Fibroblast of lung (primary cell): ENCODE results near the gene RABL2A.
"Not testable (repeated sequence)": the region's sequence is repeated elsewhere in the genome, so short reads cannot be mapped to it uniquely, and the experiment has no call there.

Experiments used
- CTCF ChIP-seq, 2 donors: IDR thresholded peaks in 1 of 2; conservative IDR thresholded peaks in 1 of 2; 1 replicate in 1 of 2; 2 replicates in 1 of 2; pipeline ENCODE4 v1.5.1; 2011 to 2012; ENCODE audit warnings: low read length in 2 of 2, control low read depth in 1 of 2, inconsistent platforms in 1 of 2, low read depth in 1 of 2, mild to moderate bottlenecking in 1 of 2
- EZH2 ChIP-seq: IDR thresholded peaks from 2 replicates; pipeline ENCODE4 v1.5.1; 2012; ENCODE audit warnings: low read length, control low read depth, mild to moderate bottlenecking; ENCODE audit errors: missing control alignments

GRCh38 chr2:113597572-113597971 is 29.5 kb upstream of the RABL2A start:
- not testable (repeated sequence) for TF ChIP-seq CTCF (conservative IDR thresholded peaks at IDR 0.05 in 1 of 2, IDR thresholded peaks at IDR 0.05 in 1 of 2; ENCODE audit: low read depth in 1 of 2, low read length in 2 of 2); EZH2
